GM21390 (cell line): Measurements from ENCODE around the gene NUDT19.

Source experiments
- ATAC-seq: cut with Tn5 transposase; IDR thresholded peaks from one replicate; pipeline ENCODE4 v1.9.1; 2021; ENCODE audit not compliant: unreplicated experiment

Gene NUDT19

GRCh38 chr19:32757189-32757588, 65.6 kb downstream of the NUDT19 start:
- ATAC-seq: no peak
